ENCODE measurements around the gene DNAJC7. TPM values are rescaled to one million over a fixed set of nuclear protein-coding genes. Genes with fewer than 3 reads are reported as not detected.
A peak's percentile ranks its signal among the peaks of the same experiment; 100 is the strongest.

Gene DNAJC7, protein sequence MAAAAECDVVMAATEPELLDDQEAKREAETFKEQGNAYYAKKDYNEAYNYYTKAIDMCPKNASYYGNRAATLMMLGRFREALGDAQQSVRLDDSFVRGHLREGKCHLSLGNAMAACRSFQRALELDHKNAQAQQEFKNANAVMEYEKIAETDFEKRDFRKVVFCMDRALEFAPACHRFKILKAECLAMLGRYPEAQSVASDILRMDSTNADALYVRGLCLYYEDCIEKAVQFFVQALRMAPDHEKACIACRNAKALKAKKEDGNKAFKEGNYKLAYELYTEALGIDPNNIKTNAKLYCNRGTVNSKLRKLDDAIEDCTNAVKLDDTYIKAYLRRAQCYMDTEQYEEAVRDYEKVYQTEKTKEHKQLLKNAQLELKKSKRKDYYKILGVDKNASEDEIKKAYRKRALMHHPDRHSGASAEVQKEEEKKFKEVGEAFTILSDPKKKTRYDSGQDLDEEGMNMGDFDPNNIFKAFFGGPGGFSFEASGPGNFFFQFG
- total RNA-seq = 100 to 1,000 TPM in 1 of 2 donors, 10 to 100 TPM in 1; 79.5 to 118 TPM

GRCh38 chr17:42016941-42017865, at the start of gene DNAJC7:
TSS of gene DNAJC7 (minus strand) at chr17:42017439. CDS start at chr17:42017416, 23 bp downstream.
- Mint-ChIP-seq H3K27me3 (no peaks in the 10 kb centered on the region), H3K4me1 (peaks cover 37% of the 10 kb centered on the region), H3K9me3 (no peaks in the 10 kb centered on the region), H3K4me3 (peak within 1 kb of the TSS; percentile 94), H3K36me3 (ENCODE audit: low read depth) (peaks cover 50% of the 10 kb centered on the region), H3K27ac (peak within 1 kb of the TSS; percentile 97)
- peak; percentile 88 for ATAC-seq (replicated peaks)

DNA sequence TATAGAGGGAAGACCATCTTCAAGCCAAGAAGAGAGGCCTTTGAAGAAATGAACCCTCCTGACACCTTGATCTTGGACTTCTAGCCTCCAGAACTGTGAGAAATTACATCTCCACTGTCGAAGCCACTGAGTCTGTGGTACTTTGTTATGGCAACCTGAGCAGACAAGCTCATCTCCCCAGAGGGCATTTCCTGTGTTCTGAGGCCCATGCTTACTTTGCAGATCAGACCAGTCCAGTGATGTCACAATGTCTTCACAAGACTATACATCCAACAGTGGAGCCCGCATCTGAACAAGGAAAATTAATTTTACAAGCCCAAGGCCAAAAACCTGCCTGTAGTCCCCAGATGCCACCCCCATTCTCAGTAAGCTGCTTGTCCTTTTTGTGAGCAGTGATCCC, 48.0 kb upstream of the DNAJC7 start:
- no peaks in the 10 kb centered on the region for H3K9me3 Mint-ChIP-seq
- no peaks in the 10 kb centered on the region for H3K36me3 Mint-ChIP-seq (ENCODE audit: low read depth)
- no peaks in the 10 kb centered on the region for H3K4me1 Mint-ChIP-seq
- no peak overlapping the region for H3K27ac Mint-ChIP-seq
- ATAC-seq (replicated peaks) = no peak
- H3K27me3 Mint-ChIP-seq = peaks cover 11% of the 10 kb centered on the region
- H3K4me3 Mint-ChIP-seq = no peak overlapping the region

DNA sequence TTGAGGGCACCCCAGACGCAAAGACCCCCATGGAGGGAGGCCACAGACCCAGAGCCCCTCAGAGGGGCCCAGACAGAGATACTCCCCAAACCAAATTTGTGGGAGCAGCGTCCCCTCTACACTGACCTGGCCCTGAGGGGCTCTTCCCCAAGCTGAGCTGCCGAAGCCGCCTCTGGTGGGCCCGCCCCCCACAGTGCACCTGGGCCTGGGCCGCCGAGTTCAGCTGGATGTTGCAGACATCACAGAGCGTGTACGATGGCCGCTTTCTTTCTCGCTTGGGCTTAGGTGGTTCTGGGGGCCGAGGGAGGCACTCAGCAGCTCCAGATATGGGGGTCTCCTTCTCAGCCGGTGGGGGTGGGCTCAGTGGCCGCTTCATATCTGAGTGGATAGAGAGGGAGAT, 45.4 kb upstream of the DNAJC7 start:
- H3K9me3 Mint-ChIP-seq = no peaks in the 10 kb centered on the region
- H3K27me3 Mint-ChIP-seq = peaks cover 8% of the 10 kb centered on the region
- H3K36me3 Mint-ChIP-seq (ENCODE audit: low read depth) = no peaks in the 10 kb centered on the region
- H3K27ac Mint-ChIP-seq = no peak overlapping the region
- no peaks in the 10 kb centered on the region for H3K4me1 Mint-ChIP-seq
- no peak overlapping the region for H3K4me3 Mint-ChIP-seq
- no peak for ATAC-seq (replicated peaks)

DNA sequence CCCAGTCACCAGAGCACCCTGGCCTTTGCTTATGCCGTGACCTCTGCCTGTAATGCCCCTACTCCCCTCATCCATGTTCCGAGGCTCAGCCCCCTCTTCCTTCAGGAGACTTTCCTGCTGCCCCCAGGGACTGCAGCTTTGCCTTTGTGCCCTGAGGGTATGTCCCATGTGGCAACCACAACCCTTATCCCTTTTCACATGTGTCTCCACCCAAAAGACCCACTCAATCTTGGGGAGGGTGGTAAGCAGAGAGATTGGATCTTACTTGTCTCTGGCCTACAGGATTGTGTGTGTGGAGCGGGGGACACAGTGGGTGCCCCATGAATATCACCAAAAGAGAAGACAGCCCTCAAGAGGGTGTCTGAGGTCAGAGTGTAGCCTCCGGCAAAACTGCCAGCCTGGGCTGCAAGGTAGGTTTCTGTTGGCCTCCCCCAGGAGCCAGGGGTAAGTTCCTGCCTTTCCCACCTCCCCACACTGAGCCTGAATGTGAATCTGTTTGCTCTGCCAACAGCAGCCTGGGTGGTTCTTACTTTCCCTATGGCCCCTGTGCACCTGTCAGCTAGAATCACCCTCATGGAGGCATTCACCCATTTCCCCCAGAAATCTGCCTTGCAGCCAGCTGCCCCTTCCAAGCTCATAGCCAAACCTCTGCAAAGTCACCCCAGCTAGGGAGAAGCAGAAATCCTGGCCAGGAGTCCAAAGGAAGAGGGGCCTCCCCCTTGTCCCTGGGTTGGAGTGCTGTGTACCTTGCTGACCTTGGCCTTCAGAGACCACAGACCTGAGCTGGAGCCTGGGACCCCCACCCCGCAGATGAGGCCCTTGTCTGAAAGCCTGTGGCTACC, 44.6 kb upstream of the DNAJC7 start:
- no peak for ATAC-seq (replicated peaks)
- H3K36me3 Mint-ChIP-seq (ENCODE audit: low read depth) = no peaks in the 10 kb centered on the region
- H3K4me1 Mint-ChIP-seq = no peaks in the 10 kb centered on the region

DNA sequence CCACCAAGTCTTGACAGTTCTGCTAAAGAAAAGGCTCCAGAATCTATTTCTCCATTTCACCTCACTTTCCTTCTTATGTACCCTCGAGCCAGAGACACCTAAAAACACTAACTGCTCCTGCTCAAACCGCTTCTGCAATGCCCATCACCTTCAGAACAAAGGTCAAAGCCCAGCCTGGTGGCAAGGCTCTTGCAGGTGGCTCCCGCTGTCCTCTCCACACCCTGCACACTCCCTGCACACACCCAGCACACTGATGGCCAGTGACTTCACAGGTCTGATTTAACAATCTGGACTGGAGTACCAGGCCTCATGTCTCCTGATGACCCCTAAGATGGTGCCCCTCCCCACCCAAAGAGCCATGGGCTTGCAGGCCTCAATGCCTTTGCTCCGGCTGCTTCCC, 43.0 kb upstream of the DNAJC7 start:
- ATAC-seq (replicated peaks) = no peak
- no peaks in the 10 kb centered on the region for H3K36me3 Mint-ChIP-seq (ENCODE audit: low read depth)
- no peaks in the 10 kb centered on the region for H3K9me3 Mint-ChIP-seq
- no peak overlapping the region for H3K4me3 Mint-ChIP-seq
- peak overlapping the region; percentile 29 for H3K27ac Mint-ChIP-seq
- no peaks in the 10 kb centered on the region for H3K4me1 Mint-ChIP-seq
- H3K27me3 Mint-ChIP-seq = peaks cover 12% of the 10 kb centered on the region

More for the DNA sequence above, 44.6 kb upstream of the DNAJC7 start:
- Mint-ChIP-seq H3K27ac (no peak overlapping the region), H3K27me3 (peaks cover 11% of the 10 kb centered on the region), H3K4me3 (no peak overlapping the region), H3K9me3 (no peaks in the 10 kb centered on the region)

- Mint-ChIP-seq H3K27ac (peak overlapping the region; percentile 29), H3K4me3 (no peak overlapping the region)
Observed at GRCh38 chr17:42059815-42060214, 42.6 kb upstream of the DNAJC7 start.

DNA sequence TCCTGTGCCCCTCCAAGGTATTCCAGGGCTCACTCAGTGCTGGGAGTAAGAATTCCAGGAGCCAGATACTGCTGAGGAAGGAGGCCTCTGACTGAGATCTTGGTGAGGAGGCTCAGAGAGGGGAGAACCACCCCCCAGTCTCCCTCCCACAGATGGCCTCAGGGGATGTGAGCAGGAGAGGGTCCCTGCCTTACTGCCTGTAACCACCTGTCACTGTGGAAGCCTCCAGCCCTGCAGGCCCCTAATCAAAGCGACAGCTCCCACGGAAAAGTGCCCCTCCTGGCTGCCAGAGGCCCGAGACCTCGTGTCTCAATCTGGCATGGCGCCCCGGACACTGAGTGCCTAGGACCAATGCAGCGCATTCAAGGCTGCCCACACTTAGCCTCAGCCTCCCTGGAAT, 40.8 kb upstream of the DNAJC7 start:
- H3K4me3 Mint-ChIP-seq = no peak overlapping the region
- no peak for ATAC-seq (replicated peaks)
- H3K4me1 Mint-ChIP-seq = no peaks in the 10 kb centered on the region
- H3K27ac Mint-ChIP-seq = no peak overlapping the region
- H3K36me3 Mint-ChIP-seq (ENCODE audit: low read depth) = no peaks in the 10 kb centered on the region
- H3K9me3 Mint-ChIP-seq = no peaks in the 10 kb centered on the region
- peaks cover 20% of the 10 kb centered on the region for H3K27me3 Mint-ChIP-seq

More at GRCh38 chr17:42059815-42060214, 42.6 kb upstream of the DNAJC7 start:
- H3K27me3 Mint-ChIP-seq = peaks cover 16% of the 10 kb centered on the region
- H3K4me1 Mint-ChIP-seq = no peaks in the 10 kb centered on the region
- no peaks in the 10 kb centered on the region for H3K36me3 Mint-ChIP-seq (ENCODE audit: low read depth)
- H3K9me3 Mint-ChIP-seq = no peaks in the 10 kb centered on the region
- no peak for ATAC-seq (replicated peaks)

DNA sequence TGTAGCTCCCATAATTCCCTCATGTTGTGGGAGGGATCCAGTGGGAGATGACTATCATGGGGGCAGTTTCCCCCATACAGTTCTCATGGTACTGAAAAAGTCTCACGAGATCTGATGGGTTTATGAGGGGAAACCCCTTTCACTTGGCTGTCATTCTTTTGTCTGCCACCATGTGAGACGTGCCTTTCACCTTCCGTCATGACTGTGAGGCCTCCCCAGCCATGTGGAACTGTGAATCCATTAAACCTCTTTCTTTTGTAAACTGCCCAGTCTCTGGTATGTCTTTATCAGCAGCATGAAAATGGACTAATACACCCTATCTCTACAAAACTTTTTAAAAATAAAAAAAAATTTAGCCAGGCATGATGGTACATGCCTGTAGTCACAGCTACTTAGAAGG, 39.4 kb upstream of the DNAJC7 start:
- Mint-ChIP-seq H3K27ac (no peak overlapping the region), H3K4me1 (no peaks in the 10 kb centered on the region), H3K27me3 (peaks cover 28% of the 10 kb centered on the region), H3K9me3 (no peaks in the 10 kb centered on the region), H3K36me3 (ENCODE audit: low read depth) (no peaks in the 10 kb centered on the region), H3K4me3 (no peak overlapping the region)
- no peak for ATAC-seq (replicated peaks)

- Mint-ChIP-seq H3K27me3 (peaks cover 34% of the 10 kb centered on the region), H3K27ac (no peak overlapping the region), H3K4me3 (no peak overlapping the region), H3K4me1 (no peaks in the 10 kb centered on the region), H3K36me3 (ENCODE audit: low read depth) (no peaks in the 10 kb centered on the region), H3K9me3 (no peaks in the 10 kb centered on the region)
- ATAC-seq (replicated peaks) = peak; percentile 28
Observed at GRCh38 chr17:42055496-42055895, 38.3 kb upstream of the DNAJC7 start.

DNA sequence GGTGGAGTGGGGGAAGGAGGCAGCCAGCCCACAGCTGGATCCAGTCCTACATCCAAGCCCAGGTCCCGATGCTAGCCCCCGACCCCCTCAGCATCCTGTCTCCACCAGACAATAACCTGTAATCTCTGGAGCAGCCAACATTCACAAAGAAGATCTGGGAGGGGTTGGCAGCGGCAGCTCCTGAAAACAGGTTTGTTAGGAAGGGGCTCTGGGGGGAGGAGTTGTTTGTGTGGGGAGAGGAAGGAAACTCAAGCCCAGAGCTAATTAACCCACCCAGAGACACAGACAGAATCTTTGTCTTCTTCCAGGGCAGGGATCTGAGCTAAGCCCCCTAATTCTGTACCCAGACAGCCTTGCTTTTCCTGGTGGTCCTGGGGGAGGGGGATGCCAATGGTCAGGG, 37.8 kb upstream of the DNAJC7 start:
- H3K9me3 Mint-ChIP-seq = no peaks in the 10 kb centered on the region
- no peaks in the 10 kb centered on the region for H3K4me1 Mint-ChIP-seq
- H3K27me3 Mint-ChIP-seq = peaks cover 30% of the 10 kb centered on the region
- no peak overlapping the region for H3K27ac Mint-ChIP-seq
- ATAC-seq (replicated peaks) = no peak
- H3K4me3 Mint-ChIP-seq = no peak overlapping the region
- H3K36me3 Mint-ChIP-seq (ENCODE audit: low read depth) = no peaks in the 10 kb centered on the region

DNA sequence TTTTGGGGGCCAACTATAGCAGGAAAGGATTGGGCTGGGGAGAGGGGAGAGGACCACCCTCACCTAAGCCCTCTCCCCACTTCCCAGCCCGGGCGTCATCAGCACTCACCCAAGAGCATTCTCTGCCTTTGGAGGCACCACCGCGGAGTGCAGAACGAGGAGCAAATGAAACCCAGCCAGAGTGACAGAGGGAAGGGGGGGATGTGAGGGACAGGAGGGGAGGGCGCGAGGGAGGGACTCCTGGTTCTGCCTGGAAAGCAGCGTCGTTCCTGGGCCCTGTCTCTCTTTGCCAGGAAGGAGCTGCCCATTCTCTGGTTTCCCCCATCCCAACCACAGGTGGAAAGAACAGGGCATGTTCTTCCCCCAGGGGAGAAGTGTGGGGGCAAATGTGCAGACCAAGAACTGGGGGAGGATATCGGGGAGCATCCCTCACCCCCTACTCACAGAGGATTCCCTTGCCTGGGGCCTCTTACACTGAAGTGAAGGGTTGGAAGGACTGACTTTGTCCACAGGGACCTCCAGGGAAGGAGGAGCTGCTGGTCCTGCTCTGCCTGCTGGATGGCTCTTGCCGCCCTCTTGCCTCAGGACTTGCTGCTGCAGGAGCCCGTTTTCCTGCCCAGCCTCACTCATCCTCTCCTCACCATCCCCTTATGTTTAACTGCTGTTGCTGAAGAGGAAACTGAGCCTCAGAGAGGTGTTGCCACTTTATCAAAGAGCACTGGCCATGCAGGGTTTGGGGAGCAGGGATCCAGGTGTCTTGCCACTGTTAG, 36.7 kb upstream of the DNAJC7 start:
- Mint-ChIP-seq H3K27ac (no peak overlapping the region), H3K4me1 (no peaks in the 10 kb centered on the region), H3K27me3 (peaks cover 30% of the 10 kb centered on the region), H3K36me3 (ENCODE audit: low read depth) (no peaks in the 10 kb centered on the region), H3K9me3 (no peaks in the 10 kb centered on the region), H3K4me3 (no peak overlapping the region)
- no peak for ATAC-seq (replicated peaks)

GRCh38 chr17:42052346-42052877, 35.2 kb upstream of the DNAJC7 start:
- Mint-ChIP-seq H3K27me3 (peaks cover 30% of the 10 kb centered on the region), H3K4me3 (no peak overlapping the region), H3K9me3 (no peaks in the 10 kb centered on the region), H3K4me1 (no peaks in the 10 kb centered on the region), H3K27ac (no peak overlapping the region), H3K36me3 (ENCODE audit: low read depth) (no peaks in the 10 kb centered on the region)
- no peak for ATAC-seq (replicated peaks)

DNA sequence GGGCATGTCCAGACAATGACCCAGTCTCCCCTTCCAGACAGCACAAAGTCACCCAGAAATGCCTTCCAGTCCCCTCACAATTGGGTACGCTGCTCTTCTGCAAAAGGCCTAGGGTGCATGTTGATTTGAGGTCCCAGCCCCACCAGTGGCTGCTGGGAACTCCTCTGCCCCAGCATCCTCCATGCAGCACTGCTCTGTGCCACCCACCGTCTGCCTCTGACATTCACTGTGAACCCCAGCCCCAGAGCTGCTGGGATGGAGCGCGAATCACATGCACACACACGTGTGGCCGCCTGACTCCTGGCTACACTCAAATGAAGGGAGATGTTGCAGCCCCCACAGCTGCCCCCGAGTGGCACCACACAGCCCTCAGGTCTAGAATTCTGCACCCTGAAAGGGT, 34.4 kb upstream of the DNAJC7 start:
- H3K36me3 Mint-ChIP-seq (ENCODE audit: low read depth) = no peaks in the 10 kb centered on the region
- peaks cover 27% of the 10 kb centered on the region for H3K27me3 Mint-ChIP-seq
- no peaks in the 10 kb centered on the region for H3K4me1 Mint-ChIP-seq
- H3K27ac Mint-ChIP-seq = no peak overlapping the region
- ATAC-seq (replicated peaks) = no peak
- no peaks in the 10 kb centered on the region for H3K9me3 Mint-ChIP-seq
- H3K4me3 Mint-ChIP-seq = peak overlapping the region; percentile 55
